GM21723 (cell line): ENCODE data around the gene BBS1.
"Not testable (repeated sequence)": the region's sequence is repeated elsewhere in the genome, so short reads cannot be mapped to it uniquely, and the experiment has no call there.

Experiments used
- ATAC-seq: cut with Tn5 transposase; IDR thresholded peaks from one replicate; pipeline ENCODE4 v1.9.1; 2021; ENCODE audit warnings: mild to moderate bottlenecking, moderate library complexity; ENCODE audit not compliant: unreplicated experiment

Gene BBS1

DNA sequence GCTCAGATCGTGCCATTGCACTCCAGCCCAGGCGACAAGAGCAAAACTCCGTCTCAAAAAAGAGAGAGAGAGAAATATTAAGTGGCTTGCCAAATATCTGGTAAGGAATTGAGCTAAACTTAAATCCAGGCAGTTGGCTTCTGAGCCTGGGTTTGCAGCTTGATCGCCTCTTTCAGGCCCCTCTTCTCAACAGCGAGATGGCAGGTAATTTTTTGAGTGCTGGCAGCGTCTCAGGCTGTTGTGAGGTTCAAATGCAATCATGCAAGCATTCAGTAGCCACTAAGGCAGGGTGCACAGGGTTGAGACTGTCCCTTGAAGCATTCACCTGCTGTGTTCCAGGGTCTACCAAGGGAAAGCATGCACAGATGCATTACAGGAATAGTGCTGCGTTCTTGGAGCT lies 58.6 kb downstream of the BBS1 start:
- ATAC-seq = no peak

GRCh38 chr11:66570079-66570849 lies 59.8 kb downstream of the BBS1 start:
- no peak for ATAC-seq

GRCh38 chr11:66570850-66571180 lies 60.4 kb downstream of the BBS1 start:
- no peak for ATAC-seq

GRCh38 chr11:66579017-66579606 lies 68.7 kb downstream of the BBS1 start:
- ATAC-seq = no peak

- ATAC-seq = no peak
Measured at GRCh38 chr11:66580803-66581202, 70.4 kb downstream of the BBS1 start.

- no peak for ATAC-seq
Measured at GRCh38 chr11:66581261-66581660, 70.8 kb downstream of the BBS1 start.

GRCh38 chr11:66582565-66583147 lies 72.2 kb downstream of the BBS1 start:
- ATAC-seq = not testable (repeated sequence)
